NCI-H1694 treated with DMSO at 0.1 percent for 48 hours (cell line): ENCODE data around the gene EVC.
"Not testable (repeated sequence)": the region's sequence is repeated elsewhere in the genome, so short reads cannot be mapped to it uniquely, and the experiment has no call there.

Experiments used
- DNase-seq: peaks from one replicate; lab custom pipeline; 2025; lab: John Stamatoyannopoulos, UW

EVC gene

GRCh38 chr4:5815641-5816040, 104.6 kb downstream of the EVC start:
- no peak for DNase-seq

GRCh38 chr4:5816101-5816500, 105.1 kb downstream of the EVC start:
- DNase-seq: no peak

GRCh38 chr4:5816851-5817375, 105.9 kb downstream of the EVC start:
- no peak for DNase-seq

- DNase-seq: no peak
Measured at GRCh38 chr4:5821665-5822358, 110.8 kb downstream of the EVC start.

- no peak for DNase-seq
Measured at GRCh38 chr4:5822619-5823018, 111.6 kb downstream of the EVC start.

- DNase-seq: no peak
Measured at GRCh38 chr4:5823542-5824211, 112.7 kb downstream of the EVC start.

- no peak for DNase-seq
Measured at GRCh38 chr4:5824227-5824626, 113.2 kb downstream of the EVC start.

- peak; percentile 6 for DNase-seq
Measured at GRCh38 chr4:5824635-5825034, 113.6 kb downstream of the EVC start.

GRCh38 chr4:5825321-5826041, 114.5 kb downstream of the EVC start:
- no peak for DNase-seq

GRCh38 chr4:5826437-5827107, 115.6 kb downstream of the EVC start:
- no peak for DNase-seq

GRCh38 chr4:5827108-5828004, 116.4 kb downstream of the EVC start:
- no peak for DNase-seq

GRCh38 chr4:5828005-5828391, 117.0 kb downstream of the EVC start:
- DNase-seq: no peak

GRCh38 chr4:5836943-5837342, 125.9 kb downstream of the EVC start:
- no peak for DNase-seq

GRCh38 chr4:5837483-5837882, 126.5 kb downstream of the EVC start:
- not testable (repeated sequence) for DNase-seq

- no peak for DNase-seq
Measured at GRCh38 chr4:5839332-5839731, 128.3 kb downstream of the EVC start.

- no peak for DNase-seq
Measured at GRCh38 chr4:5839751-5840674, 129.0 kb downstream of the EVC start.

- no peak for DNase-seq
Measured at GRCh38 chr4:5842456-5842855, 131.5 kb downstream of the EVC start.

- DNase-seq: no peak
Measured at GRCh38 chr4:5843573-5844530, 132.9 kb downstream of the EVC start.
